SK-N-SH (cell line): ENCODE results near the gene SCN1B. TPM values are rescaled to one million over a fixed set of nuclear protein-coding genes. Genes with fewer than 3 reads are reported as not detected.
A peak's percentile ranks its signal among the peaks of the same experiment; 100 is the strongest.

Experiments used
- CTCF ChIA-PET: fragments of 300-600, 350-600 bp; formaldehyde crosslinking; extraction: SDS; loops from one replicate; lab custom pipeline; 2021; lab: Yijun Ruan, JAX
- POLR2A ChIA-PET: fragments of 350-600 bp; sonication (Branson Sonifier 250); formaldehyde crosslinking; extraction: SDS; loops from one replicate; lab custom pipeline; 2020; ENCODE audit warnings: antibody characterized with exemption, inconsistent platforms; lab: Yijun Ruan, JAX
- DNase-seq: peaks from one replicate; pipeline ENCODE4 v3.0.0; 2012
- H2AFZ ChIP-seq: fragments of 200-600 bp; sonication (generic); 2 replicates; pipeline ENCODE4 v1.8.1; 2016; ENCODE audit warnings: antibody characterized with exemption, mild to moderate bottlenecking, low read depth
- H3F3A ChIP-seq: fragments of 200-600 bp; sonication (generic); replicated peaks from 2 replicates; pipeline ENCODE3; 2016; ENCODE audit warnings: antibody characterized with exemption, mild to moderate bottlenecking; ENCODE audit not compliant: insufficient read depth
- H3K27ac ChIP-seq, 2 experiments: fragments of 200-500 bp in 1 of 2; fragments of 200-600 bp in 1 of 2; sonication (Bioruptor generic) in 1 of 2; sonication (generic), shearing (Covaris generic) in 1 of 2; 2 replicates each; pipeline versions ENCODE4 v1.5.1 to v1.6.1; 2014 to 2016; ENCODE audit warnings: low read depth in 2 of 2, inconsistent platforms in 1 of 2, low read length in 1 of 2, mild to moderate bottlenecking in 1 of 2, mixed read lengths in 1 of 2
- H3K27me3 ChIP-seq: fragments of 200-600 bp; sonication (generic), shearing (Covaris generic); 2 replicates; pipeline ENCODE4 v1.6.1; 2016; ENCODE audit warnings: mixed run types; ENCODE audit not compliant: insufficient read depth
- H3K36me3 ChIP-seq, 2 experiments: fragments of 200-500 bp in 1 of 2; fragments of 200-600 bp in 1 of 2; sonication (Bioruptor generic) in 1 of 2; sonication (generic) in 1 of 2; replicated peaks in 1 of 2; 2 replicates each; pipeline versions ENCODE3 to v1.5.1; 2014 to 2016; ENCODE audit warnings: low read length in 1 of 2, mild to moderate bottlenecking in 1 of 2; ENCODE audit not compliant: insufficient read depth in 2 of 2, control insufficient read depth in 1 of 2
- H3K4me1 ChIP-seq, 2 experiments: fragments of 200-500 bp in 1 of 2; fragments of 200-600 bp in 1 of 2; sonication (Bioruptor generic) in 1 of 2; sonication (generic), shearing (Covaris generic) in 1 of 2; 2 replicates each; pipeline versions ENCODE4 v1.5.1 to v1.6.1; 2014 to 2016; ENCODE audit warnings: low read depth in 1 of 2, low read length in 1 of 2, mixed run types in 1 of 2; ENCODE audit not compliant: insufficient read depth in 2 of 2, control insufficient read depth in 1 of 2
- H3K4me2 ChIP-seq: fragments of 200-600 bp; sonication (generic), shearing (Covaris generic); 2 replicates; pipeline ENCODE4 v1.6.1; 2017; ENCODE audit warnings: mixed run types
- H3K4me3 ChIP-seq, 2 experiments: fragments of 200-500 bp in 1 of 2; fragments of 200-600 bp in 1 of 2; sonication (Bioruptor generic) in 1 of 2; sonication (generic), shearing (Covaris generic) in 1 of 2; 2 replicates each; pipeline versions ENCODE4 v1.5.1 to v1.8.1; 2014 to 2016; ENCODE audit warnings: low read depth in 2 of 2, inconsistent platforms in 1 of 2, low read length in 1 of 2, mild to moderate bottlenecking in 1 of 2, mixed read lengths in 1 of 2, moderate library complexity in 1 of 2
- H3K79me2 ChIP-seq: fragments of 200-600 bp; sonication (generic); 2 replicates; pipeline ENCODE4 v1.8.1; 2017; ENCODE audit warnings: mild to moderate bottlenecking; ENCODE audit not compliant: insufficient read depth
- H3K9ac ChIP-seq: fragments of 200-600 bp; sonication (generic); 2 replicates; pipeline ENCODE4 v1.6.1; 2017; ENCODE audit warnings: mixed run types
- H3K9me2 ChIP-seq: fragments of 200-600 bp; sonication (generic); 2 replicates; pipeline ENCODE4 v1.6.1; 2017; ENCODE audit warnings: mixed run types
- H3K9me3 ChIP-seq: fragments of 200-600 bp; sonication (generic); 2 replicates; pipeline ENCODE4 v1.6.1; 2017; ENCODE audit warnings: mixed run types, mild to moderate bottlenecking, moderate library complexity
- H4K20me1 ChIP-seq: fragments of 200-600 bp; sonication (generic); 2 replicates; pipeline ENCODE4 v1.6.1; 2017; ENCODE audit warnings: mild to moderate bottlenecking, mixed run types; ENCODE audit not compliant: insufficient read depth
- FOSL2 ChIP-seq: IDR thresholded peaks from 2 replicates; pipeline ENCODE4 v1.4.0; 2012; ENCODE audit warnings: low read depth, mild to moderate bottlenecking, moderate library complexity, borderline replicate concordance
- NRF1 ChIP-seq: IDR thresholded peaks from 2 replicates; pipeline ENCODE4 v1.6.1; 2012; ENCODE audit warnings: low read depth, mild to moderate bottlenecking, low read length
- POLR2AphosphoS5 ChIP-seq: IDR thresholded peaks from 2 replicates; pipeline ENCODE4 v1.6.1; 2012; ENCODE audit warnings: low read depth, low read length
- TAF1 ChIP-seq: IDR thresholded peaks from 2 replicates; pipeline ENCODE4 v1.6.1; 2012; ENCODE audit warnings: low read depth, mild to moderate bottlenecking, low read length, moderate library complexity, borderline replicate concordance
- WGBS: methylation state at CpG from one replicate; pipeline ENCODE4 v1.1.6; 2017; ENCODE audit warnings: low lambda C conversion rate; 5-methylcytosine and 5-hydroxymethylcytosine counted together
- polyA plus RNA-seq, 3 experiments: library from polyadenylated mRNA; depleted of rRNA; stranded (reverse); fragments of >200 nt; gene quantifications; 2 replicates each; pipeline ENCODE4 v1.2.3, GENCODE V29; 2012
- TF ChIP-seq, protein P1 (sequence below): IDR thresholded peaks from 2 replicates; pipeline ENCODE4 v1.4.0; 2012; ENCODE audit warnings: low read depth, borderline replicate concordance

SCN1B gene
- polyA plus RNA-seq, 1 of the 3 experiments (the other 2 are of a cell fraction), result 10.5 TPM

DNA sequence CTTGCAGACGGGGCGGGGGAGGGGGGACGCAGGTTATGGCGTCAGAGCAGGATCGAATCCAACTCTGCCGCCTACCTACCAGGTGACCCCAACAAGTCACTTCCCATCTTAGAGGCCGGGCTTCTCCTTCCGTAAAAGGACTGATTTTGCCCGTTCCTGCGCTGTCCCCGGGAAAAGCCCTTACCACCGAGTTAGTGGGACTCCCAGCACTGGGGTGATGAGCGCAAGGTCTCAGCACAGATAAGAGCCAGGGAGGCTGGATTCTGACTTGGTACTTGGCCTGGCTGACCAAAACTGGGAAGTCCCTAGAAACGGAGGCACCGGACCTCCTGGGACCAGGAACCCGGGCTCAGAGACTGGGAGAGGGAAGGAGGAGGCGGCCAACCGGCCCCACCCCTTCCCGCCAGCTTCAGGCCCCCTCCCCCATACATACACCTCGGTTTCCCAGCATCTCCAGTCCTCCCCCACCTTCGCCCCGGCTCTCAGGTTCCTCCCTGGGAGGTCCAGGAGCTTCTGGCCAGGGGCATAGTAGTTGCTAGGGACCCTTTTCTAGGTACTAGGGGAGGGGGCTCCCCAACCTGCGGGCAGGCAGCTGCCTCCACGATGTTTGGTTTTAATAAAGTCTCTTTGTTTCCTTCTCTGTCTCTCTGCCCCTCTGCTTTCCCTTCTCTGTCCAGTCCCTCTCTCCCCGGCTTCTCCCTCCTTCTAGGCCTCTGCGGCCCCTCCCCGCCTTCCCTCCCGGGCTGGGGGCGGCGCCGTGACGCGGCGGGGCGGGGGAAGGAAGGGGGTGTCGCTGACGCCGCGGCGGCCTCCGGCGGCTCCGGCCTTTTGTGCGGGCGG is 30.6 kb upstream of the SCN1B start, which contains the start of gene GRAMD1A:
GRAMD1A (plus strand) TSS at position 826 of the 840 bp plus-strand sequence. CDS start 156 bp downstream, outside the sequence.
- 3% methylated on average over 40 of the region's 45 CpGs for WGBS
- peak within 1 kb of the TSS; percentile 98 for H3K4me2 ChIP-seq
- H3K9ac ChIP-seq, result peak within 1 kb of the TSS; percentile 82
- no peaks in the 10 kb centered on the region for H3K9me2 ChIP-seq
- ChIA-PET CTCF (interaction anchor here (1.0 to 2.7 kb wide), 7 partner anchors 12 to 73 kb away, joined by 3 to 16 read pairs (median 3); partner anchors contain the start of gene ZNF30), POLR2A (interaction anchor here (0.7 to 2.5 kb wide), 3 partner anchors 9 to 37 kb away, joined by 3 to 8 read pairs (median 3); no protein-coding TSS in a partner anchor)
- DNase-seq, result peak; percentile 98
- H3K4me1 ChIP-seq, result peaks cover 7 to 16% of the 10 kb centered on the region in 2 experiments; a peak in 2 of 4 replicates
- no peaks in the 10 kb centered on the region for H3K27me3 ChIP-seq
- no peaks in the 10 kb centered on the region for H3K9me3 ChIP-seq
- peak within 1 kb of the TSS; percentile 89 for H2AFZ ChIP-seq
- H3F3A ChIP-seq, result no peaks in the 10 kb centered on the region
- peak within 1 kb of the TSS; percentile 86 to 91 for H3K27ac ChIP-seq
- peaks cover 56% of the 10 kb centered on the region for H3K79me2 ChIP-seq
- TF ChIP-seq, protein P1, sequence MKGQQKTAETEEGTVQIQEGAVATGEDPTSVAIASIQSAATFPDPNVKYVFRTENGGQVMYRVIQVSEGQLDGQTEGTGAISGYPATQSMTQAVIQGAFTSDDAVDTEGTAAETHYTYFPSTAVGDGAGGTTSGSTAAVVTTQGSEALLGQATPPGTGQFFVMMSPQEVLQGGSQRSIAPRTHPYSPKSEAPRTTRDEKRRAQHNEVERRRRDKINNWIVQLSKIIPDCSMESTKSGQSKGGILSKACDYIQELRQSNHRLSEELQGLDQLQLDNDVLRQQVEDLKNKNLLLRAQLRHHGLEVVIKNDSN, result no peak
- TF ChIP-seq FOSL2 (no peak), POLR2AphosphoS5 (peak; percentile 83), TAF1 (peak; percentile 83)
- H3K4me3 ChIP-seq, result peak within 1 kb of the TSS; percentile 68 to 79
- H4K20me1 ChIP-seq, result peaks cover 24% of the 10 kb centered on the region
- no peaks in the 10 kb centered on the region for H3K36me3 ChIP-seq

DNA sequence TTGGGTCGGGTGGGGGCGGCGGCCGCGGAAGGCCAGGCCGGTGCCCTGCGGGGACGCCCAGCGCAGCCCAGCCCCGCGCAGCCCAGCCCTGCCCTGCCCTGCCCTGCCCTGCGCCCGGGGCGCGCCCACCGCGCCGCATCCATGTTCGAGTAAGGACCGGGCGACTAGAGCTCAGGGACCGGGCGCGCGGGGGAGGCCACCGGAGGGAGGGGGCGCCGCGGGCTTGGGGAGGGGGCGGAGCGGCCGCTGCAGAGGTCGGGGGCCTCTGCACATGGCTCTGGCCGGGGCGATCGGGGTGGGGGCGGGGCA is 30.0 kb upstream of the SCN1B start:
- Histone ChIP-seq H3F3A (no peaks in the 10 kb centered on the region), H3K4me1 (peaks cover 7 to 16% of the 10 kb centered on the region in 2 experiments; a peak in 2 of 4 replicates), H3K27me3 (no peaks in the 10 kb centered on the region), H3K79me2 (peaks cover 61% of the 10 kb centered on the region), H3K4me3 (peak overlapping the region; percentile 68 to 79), H3K27ac (peak overlapping the region in 1 of 2 experiments; percentile 75; a peak in 2 of 4 replicates), H3K36me3 (no peaks in the 10 kb centered on the region), H3K9ac (peak overlapping the region; percentile 82; the same call in 1 of the 2 replicates), H3K9me2 (no peaks in the 10 kb centered on the region), H2AFZ (no peak overlapping the region; the same call in 1 of the 2 replicates), H4K20me1 (peaks cover 27% of the 10 kb centered on the region), H3K4me2 (peak overlapping the region; percentile 98; the same call in 1 of the 2 replicates), H3K9me3 (no peaks in the 10 kb centered on the region)
- DNase-seq, result no peak
- POLR2A ChIA-PET, result interaction anchor here (0.7 to 2.5 kb wide), 4 partner anchors 9 to 38 kb away, joined by 3 to 8 read pairs (median 4); no protein-coding TSS in a partner anchor
- peak; percentile 39; the same call in 1 of the 2 replicates for TF ChIP-seq NRF1
- TF ChIP-seq TAF1, result no peak
- WGBS, result 0% methylated on average over 11 of the region's 37 CpGs
- CTCF ChIA-PET, result interaction anchor here (1.0 to 2.7 kb wide), 4 partner anchors 11 to 73 kb away, joined by 3 to 16 read pairs (median 7); partner anchors contain the start of gene ZNF30
